GM12874 (cell line): Measurements from ENCODE around the gene ELOVL7.

Source experiments
- CTCF ChIP-seq: IDR thresholded peaks from 2 replicates; pipeline ENCODE4 v1.5.1; 2011; ENCODE audit warnings: low read depth, mild to moderate bottlenecking, control low read depth, low read length, moderate library complexity; ENCODE audit not compliant: insufficient read depth

The ELOVL7 gene

GRCh38 chr5:60843936-60844905, at the start of gene ELOVL7:
Gene ELOVL7 (minus strand): TSS chr5:60844269. CDS start chr5:60787397, 56,872 bp downstream.
- TF ChIP-seq CTCF = peak; percentile 45; the same call in 1 of the 2 replicates

- TF ChIP-seq CTCF = no peak
Observed at GRCh38 chr5:60893521-60893920, 49.5 kb upstream of the ELOVL7 start.

GRCh38 chr5:60891667-60892066, 47.6 kb upstream of the ELOVL7 start:
- TF ChIP-seq CTCF = no peak

GRCh38 chr5:60888359-60889061, 44.4 kb upstream of the ELOVL7 start:
- no peak for TF ChIP-seq CTCF

GRCh38 chr5:60887746-60888145, 43.7 kb upstream of the ELOVL7 start:
- TF ChIP-seq CTCF = no peak

GRCh38 chr5:60887096-60887495, 43.0 kb upstream of the ELOVL7 start:
- no peak for TF ChIP-seq CTCF

GRCh38 chr5:60886158-60886557, 42.1 kb upstream of the ELOVL7 start:
- no peak for TF ChIP-seq CTCF
